HS-27A (cell line): ENCODE measurements around the gene PLEKHA8.

ENCODE experiments used
- DNase-seq: peaks from one replicate; pipeline ENCODE4 v3.0.0-alpha.2; 2012; ENCODE audit warnings: low read depth, missing footprints

PLEKHA8 gene

DNA sequence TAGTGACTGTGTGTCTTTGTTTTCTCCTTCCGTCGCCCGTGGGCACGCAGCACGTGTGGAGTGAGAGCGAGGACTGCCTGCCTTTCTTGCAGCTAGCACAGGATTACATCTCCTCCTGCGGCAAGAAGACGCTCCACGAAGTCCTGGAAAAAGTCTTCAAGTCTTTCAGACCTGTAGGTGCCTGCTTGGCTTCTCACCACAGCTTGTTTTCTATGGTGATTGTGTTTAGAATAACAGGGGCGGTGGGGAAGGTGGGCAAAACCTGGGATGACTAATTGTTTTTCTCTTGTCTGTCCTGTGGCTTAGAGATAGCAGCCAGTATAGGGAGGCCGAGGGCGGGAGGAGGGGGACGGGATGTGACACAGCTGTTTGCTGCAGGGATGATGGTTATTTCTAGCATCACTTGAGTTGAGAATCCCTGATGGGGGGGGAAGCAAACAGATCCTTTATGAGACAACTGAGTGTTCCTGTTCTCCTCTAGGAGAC lies 118.0 kb downstream of the PLEKHA8 start:
- DNase-seq, result no peak

GRCh38 chr7:30147223-30147622 lies 119.0 kb downstream of the PLEKHA8 start:
- DNase-seq, result no peak

DNA sequence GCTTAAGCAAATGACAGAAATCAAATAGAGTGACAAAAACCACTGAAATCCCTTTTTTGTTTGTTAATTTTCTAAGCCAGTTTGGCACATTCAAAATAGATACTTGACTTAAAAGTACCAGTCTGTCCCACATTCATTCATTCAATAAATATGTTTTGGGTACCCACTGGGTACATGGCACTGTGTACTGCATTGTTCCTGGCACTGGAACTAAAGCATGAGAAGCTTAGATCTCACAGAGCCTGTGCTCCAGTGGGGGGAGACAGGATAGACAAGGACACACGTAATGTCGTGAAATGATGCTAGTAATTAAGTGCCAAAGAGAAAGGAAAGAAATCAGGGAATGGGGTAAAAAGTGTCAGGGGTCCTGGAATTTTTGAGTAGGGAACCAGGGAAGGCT lies 119.6 kb downstream of the PLEKHA8 start:
- no peak for DNase-seq

GRCh38 chr7:30148426-30148825 lies 120.2 kb downstream of the PLEKHA8 start:
- DNase-seq, result no peak

DNA sequence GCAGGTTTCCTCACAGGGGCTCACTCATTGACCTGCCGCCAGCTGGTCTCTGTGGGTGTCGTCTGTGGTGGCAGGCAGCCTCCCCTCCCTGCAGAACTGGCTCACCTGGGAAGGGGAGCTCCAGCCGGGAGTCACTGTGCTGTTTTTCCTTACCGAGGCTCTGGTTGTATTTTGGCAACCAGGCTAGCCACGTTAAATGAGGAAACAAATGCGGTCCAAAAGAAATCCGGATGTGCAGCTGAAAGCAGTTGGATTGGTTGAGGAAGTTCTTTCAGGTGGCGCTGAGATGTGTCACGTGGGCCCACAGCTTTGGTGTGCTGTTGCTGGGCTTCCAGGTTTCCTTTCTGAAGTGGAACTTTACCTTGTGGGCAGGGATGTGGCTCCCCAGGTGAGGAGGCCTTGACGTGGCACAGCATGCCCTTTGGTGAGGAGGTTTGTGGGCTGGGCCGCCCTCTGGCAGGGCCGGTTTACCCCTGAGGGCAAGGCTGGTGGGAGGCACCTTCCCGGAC lies 120.8 kb downstream of the PLEKHA8 start:
- DNase-seq, result no peak

- no peak for DNase-seq
Observed at GRCh38 chr7:30149640-30150272, 121.5 kb downstream of the PLEKHA8 start.

DNA sequence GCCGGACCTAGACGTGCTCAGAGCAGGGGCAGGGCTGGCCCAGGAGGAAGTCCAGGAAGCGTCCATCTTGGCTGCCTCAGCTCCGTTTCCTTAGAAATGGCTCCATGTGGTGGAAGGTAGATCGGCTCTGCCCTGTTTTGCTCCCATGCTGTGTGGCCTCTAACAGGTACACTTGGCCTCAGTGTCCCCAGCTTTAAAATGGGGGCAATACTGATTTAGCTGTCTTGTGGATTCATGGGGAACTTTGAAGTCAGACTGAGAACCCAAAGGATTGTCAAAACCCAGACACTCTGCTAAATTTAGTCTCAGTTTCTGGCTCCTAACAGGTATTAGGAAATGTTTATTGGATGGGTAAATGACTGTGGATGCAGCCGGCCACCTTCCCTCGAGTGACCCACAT lies 122.5 kb downstream of the PLEKHA8 start:
- DNase-seq, result no peak

- DNase-seq, result no peak
Observed at GRCh38 chr7:30154111-30154587, 125.9 kb downstream of the PLEKHA8 start.

DNA sequence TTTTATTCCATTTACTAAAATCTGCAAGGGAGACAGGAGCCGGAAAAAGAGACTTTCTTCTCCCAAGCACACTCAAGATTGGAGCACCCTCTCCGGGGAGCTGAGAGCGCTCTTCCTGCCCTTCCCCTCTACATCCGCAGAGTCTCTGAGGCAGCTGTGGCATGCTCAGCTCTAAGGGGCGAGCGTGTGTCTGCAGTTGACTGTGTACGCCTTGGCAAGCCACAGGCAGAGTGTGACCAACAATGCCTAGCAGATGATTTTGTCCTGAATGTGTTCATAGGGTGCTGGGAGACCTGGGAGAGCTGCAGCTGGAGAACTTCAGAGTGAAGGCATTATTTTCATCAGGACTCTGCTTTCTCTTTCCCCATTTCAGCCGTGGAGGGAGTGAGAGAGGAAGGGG lies 127.3 kb downstream of the PLEKHA8 start:
- DNase-seq, result no peak

GRCh38 chr7:30157204-30157603 lies 129.0 kb downstream of the PLEKHA8 start:
- DNase-seq, result no peak

DNA sequence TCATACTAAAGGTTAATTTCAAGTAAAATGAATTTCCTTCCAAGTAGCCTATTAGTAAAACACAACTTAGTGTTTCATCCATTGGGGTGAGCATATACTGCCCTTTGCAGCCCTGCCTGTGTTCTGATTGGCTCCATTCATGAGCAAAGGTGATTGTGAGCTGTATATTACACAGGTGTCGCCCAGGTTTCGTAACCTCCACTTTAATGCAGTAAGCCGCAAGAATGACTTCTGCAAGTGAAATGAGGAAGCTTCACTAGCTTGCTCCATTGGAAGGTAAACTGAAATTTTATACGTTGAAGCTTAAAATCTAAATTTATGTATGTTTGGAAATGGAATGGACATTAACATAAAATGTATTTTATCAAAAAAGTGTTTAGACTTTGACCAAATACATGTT lies 131.0 kb downstream of the PLEKHA8 start:
- DNase-seq, result no peak

GRCh38 chr7:30159698-30160143 lies 131.5 kb downstream of the PLEKHA8 start:
- no peak for DNase-seq

GRCh38 chr7:30160329-30160728 lies 132.1 kb downstream of the PLEKHA8 start:
- no peak for DNase-seq

DNA sequence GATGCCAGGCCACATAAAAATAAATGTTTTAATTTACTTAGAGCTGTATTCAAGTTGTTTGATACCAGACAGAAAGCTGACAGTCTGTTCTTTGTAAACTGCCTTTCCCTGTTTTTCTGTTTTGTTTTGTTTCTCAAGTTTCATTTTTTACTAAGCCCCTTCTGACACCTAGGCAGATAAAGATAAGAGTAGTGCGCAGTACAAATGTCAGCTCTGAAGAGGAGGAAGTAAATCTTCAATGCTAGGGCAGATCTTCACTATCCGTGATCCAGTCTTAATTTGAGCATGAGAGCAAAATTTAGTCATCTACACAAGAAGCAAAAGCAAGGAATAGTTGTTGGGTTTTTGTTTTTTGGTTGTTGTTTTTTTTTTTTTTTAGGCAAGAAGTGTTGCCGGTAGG lies 133.9 kb downstream of the PLEKHA8 start:
- no peak for DNase-seq

GRCh38 chr7:30162622-30163124 lies 134.5 kb downstream of the PLEKHA8 start:
- DNase-seq, result no peak

GRCh38 chr7:30163231-30163894 lies 135.2 kb downstream of the PLEKHA8 start:
- DNase-seq, result no peak

GRCh38 chr7:30164567-30164966 lies 136.4 kb downstream of the PLEKHA8 start:
- DNase-seq, result no peak

DNA sequence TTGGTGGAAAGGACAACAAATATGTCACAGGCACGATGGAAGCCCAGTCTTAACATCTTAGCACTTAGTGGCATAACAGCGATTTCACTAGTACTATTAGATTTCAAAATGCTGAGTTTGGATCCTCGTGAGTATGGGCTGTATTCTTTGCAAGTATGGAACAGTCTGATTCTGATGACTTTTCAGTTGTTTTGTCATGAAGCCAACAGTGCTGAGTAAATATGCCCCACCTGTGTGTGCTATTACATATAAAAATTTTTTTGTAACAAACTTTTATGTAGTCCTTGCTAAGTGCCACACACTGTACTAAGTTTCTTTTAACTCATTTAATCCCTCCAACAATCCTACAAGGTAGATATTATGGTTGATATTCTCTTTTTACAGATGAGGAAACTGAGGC lies 137.4 kb downstream of the PLEKHA8 start:
- no peak for DNase-seq

GRCh38 chr7:30166155-30166840 lies 138.1 kb downstream of the PLEKHA8 start:
- DNase-seq, result no peak

DNA sequence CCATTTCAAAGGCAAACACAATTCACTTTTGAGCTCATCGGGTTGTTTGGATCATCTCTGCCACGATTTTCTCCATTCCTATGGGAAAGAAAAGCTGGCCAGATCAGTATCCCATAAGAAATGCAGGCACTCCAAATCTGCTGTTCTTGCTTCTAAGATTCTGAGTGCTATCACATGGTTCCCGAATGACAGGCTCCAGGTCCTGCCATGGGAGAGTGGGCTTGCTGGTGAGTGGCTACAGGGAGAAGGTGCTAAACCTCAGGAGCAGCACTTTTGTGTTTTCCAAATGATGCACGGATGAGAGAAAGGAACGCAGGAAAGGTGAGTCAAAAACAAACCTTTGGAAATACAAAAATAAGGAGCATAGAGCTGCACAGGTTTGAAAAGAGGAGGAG lies 138.6 kb downstream of the PLEKHA8 start:
- DNase-seq, result no peak

GRCh38 chr7:30167901-30168300 lies 139.7 kb downstream of the PLEKHA8 start:
- DNase-seq, result no peak

DNA sequence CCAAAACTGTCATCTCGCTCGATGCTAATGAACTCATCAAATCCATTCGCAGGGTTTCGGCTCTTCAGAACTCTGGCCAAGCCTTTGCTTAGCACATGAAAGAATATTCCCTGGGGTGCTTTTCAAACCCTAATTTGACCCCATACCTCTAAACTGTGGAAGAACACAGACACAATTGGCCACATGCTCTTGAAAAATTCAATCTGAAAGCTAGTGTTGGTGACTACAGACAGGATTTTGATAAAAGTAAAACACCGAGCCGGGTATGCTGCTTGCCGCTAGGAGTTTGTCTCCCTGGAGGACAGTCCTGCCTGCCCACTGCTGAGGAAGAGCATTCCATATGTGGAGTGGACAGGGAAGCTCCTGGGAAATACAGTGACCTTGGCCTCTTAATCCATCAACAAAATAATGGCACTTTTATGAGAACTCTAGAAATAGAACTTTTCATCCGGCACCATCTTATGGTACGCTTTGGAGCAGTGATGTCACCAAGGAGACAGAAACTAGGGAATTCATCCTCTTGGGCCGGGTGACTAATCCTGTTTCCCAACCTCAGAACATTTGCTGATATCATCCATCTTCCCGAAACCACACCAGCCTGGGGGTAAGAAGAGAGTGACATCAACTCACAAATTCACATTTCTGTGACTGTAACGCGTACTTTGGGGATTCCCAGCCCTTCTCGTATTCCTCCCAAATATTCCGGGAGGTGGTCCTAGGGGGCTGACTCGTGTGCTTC lies 140.8 kb downstream of the PLEKHA8 start:
- peak; percentile 30 for DNase-seq
